DMS114 treated with DMSO at 0.1 percent for 48 hours (cell line): ENCODE measurements around the gene SYNE2.

Source experiments
- DNase-seq: peaks from one replicate; lab custom pipeline; 2025; ENCODE audit not compliant: unreplicated experiment; lab: John Stamatoyannopoulos, UW

The SYNE2 gene

DNA sequence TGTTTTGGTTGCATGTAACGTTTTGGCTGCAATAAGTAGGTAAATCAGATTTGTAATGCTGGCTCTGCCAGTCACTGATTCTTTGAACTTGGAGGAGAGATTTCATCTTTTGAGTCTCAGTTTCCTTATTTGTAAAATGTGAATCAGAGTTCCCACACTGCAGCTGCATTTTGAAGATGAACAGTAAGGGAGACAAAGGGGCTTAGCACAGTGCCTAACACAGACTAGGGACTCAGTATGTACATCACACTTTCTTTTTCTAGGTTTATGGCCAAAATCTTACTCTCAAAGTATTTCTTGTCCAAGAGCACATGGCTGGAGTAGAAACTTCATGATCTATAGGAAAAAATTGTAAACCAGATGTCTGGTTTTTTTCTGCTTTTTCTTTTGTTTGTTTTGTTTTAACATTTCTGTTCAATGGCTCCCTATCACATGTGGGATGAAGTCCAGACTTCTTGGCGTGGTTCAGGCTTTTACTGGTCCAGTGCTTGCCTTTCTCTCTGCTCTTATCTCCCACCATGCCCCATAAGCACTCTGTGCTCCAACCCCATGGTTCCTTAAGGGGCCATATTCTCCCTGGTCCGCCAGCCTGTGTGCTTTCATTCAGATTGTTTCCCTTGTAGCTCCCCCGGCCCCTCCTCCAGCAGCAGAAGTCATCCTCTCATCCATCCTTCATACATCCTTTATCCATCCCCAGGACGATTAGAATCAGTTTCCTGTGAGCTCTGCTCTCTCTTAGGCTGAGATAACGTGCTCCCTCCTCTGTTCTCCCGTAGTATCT, 58.0 kb downstream of the SYNE2 start:
- DNase-seq: no peak

DNA sequence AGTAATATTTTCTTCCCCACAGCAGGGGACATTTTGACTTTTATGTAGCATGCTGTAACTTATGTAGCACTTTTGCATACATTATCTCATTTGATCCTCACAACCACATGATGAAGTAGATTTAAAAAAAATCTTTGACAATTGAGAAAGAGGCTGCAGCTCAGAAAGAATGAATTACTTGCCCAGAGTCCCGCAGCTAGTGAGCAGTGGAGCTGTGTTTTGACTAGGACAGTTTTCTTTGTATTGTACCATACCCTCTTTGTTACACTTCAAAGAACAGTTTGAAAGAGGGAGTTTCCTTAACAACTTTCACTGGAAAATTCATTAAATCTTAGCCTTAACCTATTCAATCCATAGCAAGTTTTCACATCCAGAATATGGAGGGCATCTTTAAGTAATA, 58.6 kb downstream of the SYNE2 start:
- no peak for DNase-seq

DNA sequence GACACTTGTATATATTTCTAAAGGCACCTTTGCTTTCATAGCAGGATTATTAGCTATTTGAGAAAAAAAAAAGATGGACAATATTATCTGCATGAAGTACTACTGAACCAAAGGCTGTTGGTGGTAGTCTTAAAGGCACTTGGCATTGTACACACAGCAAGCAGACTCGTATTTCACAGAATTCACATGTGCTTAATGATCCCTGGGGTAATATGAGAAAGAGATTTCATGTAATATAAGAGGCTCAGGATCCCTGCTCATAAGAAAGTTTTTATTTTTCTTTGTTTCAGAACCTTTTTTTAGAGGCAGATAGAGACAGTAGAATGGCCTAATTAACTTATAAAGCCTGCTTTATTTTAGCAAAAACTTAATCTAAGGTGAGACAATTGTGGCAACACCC, 59.5 kb downstream of the SYNE2 start:
- no peak for DNase-seq

- DNase-seq: no peak
Observed at GRCh38 chr14:63918411-63918810, 65.6 kb downstream of the SYNE2 start.

DNA sequence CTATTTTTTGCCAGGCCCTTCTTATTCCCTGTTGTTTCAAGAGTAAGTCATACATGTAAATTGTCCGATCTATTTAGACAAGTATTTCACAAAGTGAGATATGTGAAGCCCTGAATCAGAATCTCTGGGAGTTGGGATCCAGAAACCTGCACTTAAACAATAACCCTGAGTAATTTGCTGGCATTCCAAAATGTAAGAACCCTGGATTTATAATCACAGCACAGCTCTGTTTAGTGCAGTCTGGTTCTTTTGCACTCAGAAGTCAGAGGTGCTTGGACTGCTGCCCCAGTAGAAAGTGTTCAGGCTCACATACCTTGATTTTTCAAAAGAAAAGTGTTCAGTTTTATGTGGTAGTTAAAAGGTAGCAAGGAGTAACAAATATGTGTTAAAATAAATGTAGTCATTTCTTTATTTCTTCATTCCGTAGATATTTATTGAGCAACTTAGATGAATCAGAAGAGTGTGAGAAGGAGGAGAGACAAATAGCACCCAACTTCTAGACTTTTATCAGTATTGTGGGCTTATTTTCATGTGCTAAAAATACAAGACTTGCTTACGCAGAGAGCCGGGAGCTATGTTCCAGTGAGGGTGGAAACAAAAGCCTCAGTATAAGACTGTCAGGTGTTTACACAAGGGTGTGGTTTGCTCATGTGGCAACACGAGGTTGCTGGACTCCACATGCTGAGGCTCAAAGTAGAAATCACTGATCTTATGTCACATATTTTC, 70.1 kb downstream of the SYNE2 start:
- DNase-seq: no peak

- no peak for DNase-seq
Observed at GRCh38 chr14:63923422-63923752, 70.6 kb downstream of the SYNE2 start.

- no peak for DNase-seq
Observed at GRCh38 chr14:63924375-63924774, 71.6 kb downstream of the SYNE2 start.

DNA sequence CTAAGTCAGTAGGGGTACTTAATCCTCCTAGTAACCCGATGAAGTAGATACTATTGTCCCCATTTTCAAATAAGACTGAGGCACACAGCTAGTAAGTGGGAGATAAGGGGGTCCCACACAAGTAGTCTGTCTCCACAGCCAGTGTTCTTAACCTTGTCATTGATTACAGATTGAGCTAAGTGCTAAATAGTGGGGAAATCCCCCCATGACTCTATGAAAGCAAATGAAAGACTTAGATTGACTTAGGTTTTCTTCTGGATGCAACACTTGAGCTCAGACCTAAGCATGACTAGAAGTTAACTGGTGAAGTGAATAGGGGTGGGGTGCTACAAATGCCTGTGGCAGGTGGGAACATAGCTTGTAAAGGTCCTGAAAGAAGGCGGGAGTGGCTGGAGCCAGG, 73.8 kb downstream of the SYNE2 start:
- no peak for DNase-seq

DNA sequence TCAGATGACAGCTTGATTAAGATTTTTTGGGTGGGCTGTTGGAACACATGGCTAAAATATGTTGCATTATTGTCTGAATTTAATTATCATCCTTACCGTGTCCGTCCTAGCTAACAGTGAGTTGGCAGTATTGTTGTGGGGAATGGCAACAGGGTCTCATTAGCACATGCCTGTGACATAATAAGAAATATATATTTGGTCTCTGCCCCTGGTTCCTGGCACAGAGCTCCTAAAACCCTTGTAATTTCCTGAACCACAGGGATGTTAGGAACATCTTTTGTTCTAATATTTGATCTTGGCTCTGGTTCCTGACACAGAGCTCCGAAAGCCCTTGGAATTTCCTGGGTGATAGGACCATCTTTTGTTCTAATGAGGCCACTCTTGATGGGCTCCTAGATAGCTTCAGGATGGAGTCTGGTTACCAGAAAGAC, 76.0 kb downstream of the SYNE2 start:
- DNase-seq: no peak

DNA sequence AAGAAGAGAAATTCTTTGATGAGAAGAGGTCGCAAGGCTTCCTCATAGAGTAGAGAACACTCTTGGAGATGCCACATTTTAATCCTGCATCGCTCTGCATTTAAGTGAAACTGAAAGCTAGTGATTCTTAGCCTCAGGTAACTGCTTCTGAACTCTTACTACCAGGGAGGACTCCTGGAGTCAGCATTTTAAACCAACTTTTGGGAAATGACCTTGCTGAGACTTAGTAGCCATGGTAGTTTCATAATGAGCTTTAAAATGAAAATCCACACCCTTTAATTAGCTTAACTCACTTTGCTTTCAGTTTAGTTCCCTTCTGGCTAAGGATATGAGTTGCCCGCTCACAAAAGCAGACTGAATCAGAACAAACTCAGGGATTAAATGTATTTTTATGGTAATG, 80.3 kb downstream of the SYNE2 start:
- no peak for DNase-seq

DNA sequence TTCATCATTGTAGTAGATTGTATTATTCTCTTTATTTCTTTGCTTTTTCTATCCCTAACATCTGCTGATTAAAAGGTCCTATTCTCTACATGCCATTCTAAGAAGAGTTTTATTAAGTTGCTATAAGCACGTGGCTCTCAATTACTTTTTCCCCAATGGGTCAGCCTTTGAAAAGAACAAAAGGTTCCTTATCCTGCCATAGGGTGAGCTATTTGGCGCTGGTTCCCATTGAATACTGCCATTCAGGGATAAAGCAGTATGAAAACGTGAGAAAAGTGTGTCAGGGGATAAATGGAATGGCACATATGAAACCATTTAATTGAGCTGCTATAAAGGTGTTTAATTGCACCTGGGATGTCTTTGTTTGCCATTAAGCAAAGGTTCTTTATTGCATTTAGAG, 80.9 kb downstream of the SYNE2 start:
- no peak for DNase-seq

DNA sequence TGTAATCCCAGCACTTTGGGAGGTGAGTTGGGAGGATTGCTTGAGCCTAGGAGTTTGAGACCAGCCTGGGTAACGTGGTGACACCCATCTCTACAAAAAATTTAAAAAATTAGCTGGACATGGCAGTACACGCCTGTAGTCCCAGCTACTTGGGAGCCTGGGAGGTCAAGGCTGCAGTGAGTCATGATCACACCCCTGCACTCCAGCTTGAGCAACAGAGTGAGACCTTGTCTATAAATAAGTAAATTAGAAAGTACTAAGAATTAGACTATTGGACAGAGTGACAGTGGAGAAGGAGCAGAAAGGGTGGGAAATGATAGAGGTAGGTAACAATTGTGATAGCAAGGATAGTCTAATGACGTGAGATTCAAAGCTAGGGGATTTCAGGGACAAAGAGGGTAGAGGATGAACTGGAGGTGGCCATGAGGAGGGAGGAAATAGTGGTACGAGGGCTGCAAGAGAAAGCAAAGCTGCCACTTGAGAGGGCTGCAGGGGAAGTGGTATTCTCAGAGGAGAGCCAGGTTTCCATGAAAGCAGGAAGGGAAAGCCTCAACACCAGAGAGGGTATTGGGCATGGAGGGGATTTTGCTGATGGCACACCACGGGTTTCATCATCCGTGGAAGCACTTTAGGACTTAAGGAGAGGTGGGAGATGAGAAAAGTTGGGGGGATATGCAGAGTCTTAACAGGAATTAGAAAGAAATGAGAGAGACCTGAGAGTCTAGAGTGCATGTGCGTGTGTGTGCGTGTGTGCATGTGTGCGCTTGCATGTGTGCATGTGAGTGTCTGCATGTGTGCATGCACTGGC, 85.6 kb downstream of the SYNE2 start:
- no peak for DNase-seq

- no peak for DNase-seq
Observed at GRCh38 chr14:63939006-63939270, 86.1 kb downstream of the SYNE2 start.

DNA sequence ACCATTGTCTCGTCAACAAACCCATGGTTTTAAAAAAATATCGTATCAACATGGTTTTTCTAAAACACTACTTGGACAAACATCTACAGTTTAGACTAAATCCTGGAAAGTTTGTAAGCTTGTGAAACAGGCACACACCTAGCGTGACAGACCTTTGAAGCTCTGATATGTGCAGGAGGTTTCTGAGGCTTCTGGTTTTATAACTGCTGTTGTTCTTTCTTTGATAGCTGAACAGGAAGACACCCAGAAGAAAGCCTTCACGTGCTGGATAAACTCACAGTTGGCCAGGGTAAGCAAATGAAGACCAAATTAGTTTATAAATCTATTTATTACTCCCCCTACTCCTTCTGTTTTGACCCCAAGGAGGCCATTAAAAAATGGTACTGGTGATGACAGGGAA, 87.6 kb downstream of the SYNE2 start:
- DNase-seq: no peak

DNA sequence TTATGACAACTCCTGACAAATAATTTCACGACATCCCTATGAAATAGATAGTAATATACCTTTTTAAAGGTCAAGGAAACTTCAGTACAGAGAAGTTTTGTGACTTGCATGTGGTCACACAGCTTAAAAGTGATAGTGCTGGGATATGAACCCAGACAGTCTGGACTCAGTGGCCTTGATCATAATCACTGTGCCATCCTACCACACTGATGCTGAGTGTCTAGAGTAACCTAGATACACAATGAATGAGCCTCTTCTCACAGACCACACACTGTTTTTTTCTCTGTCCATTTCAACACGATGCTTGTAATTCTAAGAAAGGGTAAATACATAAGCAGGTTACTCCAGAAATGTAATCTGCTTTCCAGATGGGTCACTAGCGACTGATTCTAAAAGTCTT, 88.2 kb downstream of the SYNE2 start:
- no peak for DNase-seq

DNA sequence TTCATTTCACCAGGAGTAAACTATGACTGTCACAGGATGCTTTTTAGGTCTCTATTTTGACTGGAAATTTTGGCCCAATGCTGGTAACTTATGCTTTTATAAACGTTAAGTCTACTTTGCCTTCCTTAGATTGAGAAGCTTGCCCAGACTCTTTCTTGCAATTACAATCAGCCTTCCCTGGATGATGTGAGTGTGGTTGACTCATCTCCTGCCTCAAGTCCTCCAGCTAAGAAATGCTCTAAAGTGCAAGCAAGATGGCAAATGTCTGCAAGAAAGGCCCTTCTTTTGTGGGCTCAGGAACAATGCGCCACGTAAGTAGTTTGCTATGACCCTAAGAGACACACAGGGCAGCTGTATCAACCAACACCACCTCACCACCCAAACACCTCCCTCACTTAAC, 96.9 kb downstream of the SYNE2 start:
- DNase-seq: no peak

- no peak for DNase-seq
Observed at GRCh38 chr14:63951021-63951420, 98.2 kb downstream of the SYNE2 start.

DNA sequence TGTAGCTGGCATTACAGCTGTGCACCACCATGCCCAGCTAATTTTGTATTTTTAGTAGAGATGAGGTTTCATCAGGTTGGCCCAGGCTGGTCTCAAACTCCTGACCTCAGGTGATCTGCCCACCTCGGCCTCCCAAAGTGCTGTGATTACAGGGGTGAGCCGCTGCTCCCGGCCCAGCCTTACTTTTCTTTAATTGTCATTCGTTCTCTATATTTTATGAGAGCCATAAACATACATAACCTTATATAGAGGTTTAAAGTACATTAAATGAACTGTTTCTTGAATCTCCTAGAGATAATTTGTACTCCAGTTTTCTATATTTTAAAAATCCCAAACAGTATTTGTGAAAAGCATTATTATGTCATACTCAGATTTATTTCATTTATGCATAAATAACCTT, 98.6 kb downstream of the SYNE2 start:
- no peak for DNase-seq

DNA sequence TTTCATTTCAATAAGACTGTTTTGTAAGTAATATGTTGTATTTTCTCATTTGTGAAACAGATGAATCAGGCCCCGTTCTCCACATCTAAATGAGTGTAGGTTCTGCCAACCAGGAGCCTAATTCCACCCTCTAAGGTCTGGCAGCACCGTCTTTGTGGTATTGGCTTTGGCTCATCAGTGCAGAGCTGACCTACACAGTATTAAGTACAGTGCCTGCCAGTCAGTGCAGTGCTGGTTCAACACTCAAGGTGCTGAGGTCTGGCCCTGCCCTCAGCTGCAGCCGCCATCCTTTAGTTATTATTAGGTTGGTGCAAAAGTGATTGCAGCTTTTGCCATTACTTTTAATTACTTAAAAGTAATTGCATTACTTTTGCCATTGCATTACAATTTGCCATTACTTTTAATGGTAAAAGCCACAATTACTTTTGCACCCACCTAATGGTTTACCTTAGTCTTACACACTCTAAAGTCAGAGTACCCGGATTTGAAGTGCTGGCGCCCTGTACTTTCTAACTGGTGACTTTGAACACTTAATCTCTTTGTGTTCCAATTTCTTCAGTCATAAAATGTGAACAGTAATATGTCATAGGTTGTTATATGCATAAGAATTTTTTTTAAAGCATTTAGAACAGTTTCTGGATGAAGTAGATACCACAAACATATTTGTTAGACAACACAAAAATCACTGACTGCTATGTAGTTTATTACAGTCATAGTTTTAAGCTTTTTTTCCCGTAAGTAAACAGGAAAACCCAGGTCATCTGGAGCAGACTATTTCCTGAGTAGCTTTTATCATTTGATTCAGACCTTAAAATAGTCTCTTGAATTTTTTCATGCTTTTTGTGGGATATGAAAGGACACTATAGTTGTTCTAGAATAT, 99.5 kb downstream of the SYNE2 start:
- no peak for DNase-seq

DNA sequence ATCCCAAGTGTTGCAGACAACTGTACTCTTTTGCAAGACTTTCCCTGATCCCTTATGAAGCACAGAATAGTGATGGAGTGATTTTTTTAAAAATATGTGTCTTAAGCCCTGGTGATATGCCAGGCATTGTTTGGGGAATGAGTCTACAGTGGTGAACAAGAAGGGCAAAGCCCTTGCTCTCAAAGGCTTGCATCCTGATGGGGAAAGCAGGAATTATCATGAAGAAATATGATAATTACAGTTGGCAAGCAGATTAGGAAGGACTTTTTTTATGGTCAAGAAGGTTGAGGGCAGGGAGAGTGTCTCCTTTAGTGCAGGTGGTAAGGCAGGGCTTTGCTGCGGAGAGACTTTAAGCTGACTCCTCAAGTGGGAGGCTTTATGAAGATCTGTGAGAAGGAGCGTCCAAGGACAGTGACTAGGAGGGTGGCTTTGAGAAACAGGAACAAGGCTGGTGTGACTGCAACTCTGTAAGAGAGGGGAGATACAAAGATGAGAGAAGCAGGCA, 100.2 kb downstream of the SYNE2 start:
- DNase-seq: no peak

- no peak for DNase-seq
Observed at GRCh38 chr14:63956326-63956725, 103.5 kb downstream of the SYNE2 start.
